Brain microvascular endothelial cell (primary cell): ENCODE data around the gene ATF7.

Source experiments
- DNase-seq: peaks from one replicate; pipeline ENCODE4 v3.0.0-alpha.2; 2020
- H3K27ac ChIP-seq: fragments of 250-450 bp; sonication (Bioruptor Pico); 2 replicates; pipeline ENCODE4 v1.5.1; 2020; ENCODE audit warnings: mild to moderate bottlenecking, moderate library complexity
- H3K27me3 ChIP-seq: fragments of 250-450 bp; sonication (Bioruptor Pico); replicated peaks from 2 replicates; pipeline ENCODE4 v1.5.1; 2020; ENCODE audit warnings: mild to moderate bottlenecking
- H3K36me3 ChIP-seq: fragments of 250-450 bp; sonication (Bioruptor Pico); replicated peaks from 2 replicates; pipeline ENCODE4 v1.5.1; 2020; ENCODE audit warnings: mild to moderate bottlenecking
- H3K4me3 ChIP-seq: 2 replicates; pipeline ENCODE4 v1.5.1; 2011; ENCODE audit warnings: low read depth, mild to moderate bottlenecking, control low read depth, low read length, moderate library complexity
- in situ Hi-C: cut with HindIII; loops from 2 replicates; pipeline ENCODE4 v1.10.0; 2017; ENCODE audit warnings: low sequenced_read_pairs, low pct_ligation_motif_present
- TF ChIP-seq, protein P1 (sequence below): IDR thresholded peaks from 2 replicates; pipeline ENCODE4 v1.5.1; 2011; ENCODE audit warnings: low read depth, mild to moderate bottlenecking, moderate library complexity, low read length, control low read depth, inconsistent platforms; ENCODE audit errors: missing control alignments

ATF7 gene

DNA sequence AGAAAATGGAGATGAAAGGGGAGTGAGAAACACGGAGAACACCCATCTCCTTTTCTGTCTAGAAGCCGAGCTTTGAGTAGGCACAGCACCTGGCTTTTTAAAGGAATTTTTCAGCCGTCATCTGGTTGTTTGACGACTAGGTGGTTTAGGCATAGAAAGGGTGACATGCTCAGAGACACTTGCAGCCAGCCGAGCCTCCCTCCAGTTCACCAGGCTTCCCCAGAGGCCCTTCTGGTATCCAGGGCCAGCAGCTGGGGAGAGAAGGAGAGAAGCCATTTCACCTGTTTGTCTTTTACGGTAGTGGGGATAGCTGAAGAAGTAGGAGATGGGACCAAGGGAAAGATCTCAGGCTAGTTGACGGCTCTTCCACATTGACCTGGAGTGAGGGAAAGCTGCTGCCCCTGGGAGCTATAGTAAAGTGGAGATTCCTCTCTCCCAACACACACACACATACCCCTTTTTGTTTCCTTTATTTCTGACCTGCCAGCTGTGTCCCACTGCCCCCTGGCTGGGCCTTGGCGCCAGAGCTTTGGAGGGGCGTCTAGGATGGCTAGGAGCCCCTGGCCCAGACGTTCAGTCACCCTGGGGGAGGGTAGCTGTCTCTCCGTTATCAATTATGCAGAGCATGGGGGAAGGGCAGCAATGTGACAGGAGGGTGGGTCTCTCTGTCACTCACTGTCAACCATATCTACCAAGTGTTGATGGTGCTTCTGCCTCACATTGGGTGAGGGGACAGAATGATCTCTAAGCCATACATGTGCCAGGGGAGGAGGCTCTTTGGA is 132.4 kb downstream of the ATF7 start:
- Histone ChIP-seq H3K4me3 (peak overlapping the region; percentile 60), H3K36me3 (no peaks in the 10 kb centered on the region), H3K27ac (no peak overlapping the region), H3K27me3 (no peaks in the 10 kb centered on the region)
- in situ Hi-C loops = no loop called here
- no peak for DNase-seq
- TF ChIP-seq, protein P1, sequence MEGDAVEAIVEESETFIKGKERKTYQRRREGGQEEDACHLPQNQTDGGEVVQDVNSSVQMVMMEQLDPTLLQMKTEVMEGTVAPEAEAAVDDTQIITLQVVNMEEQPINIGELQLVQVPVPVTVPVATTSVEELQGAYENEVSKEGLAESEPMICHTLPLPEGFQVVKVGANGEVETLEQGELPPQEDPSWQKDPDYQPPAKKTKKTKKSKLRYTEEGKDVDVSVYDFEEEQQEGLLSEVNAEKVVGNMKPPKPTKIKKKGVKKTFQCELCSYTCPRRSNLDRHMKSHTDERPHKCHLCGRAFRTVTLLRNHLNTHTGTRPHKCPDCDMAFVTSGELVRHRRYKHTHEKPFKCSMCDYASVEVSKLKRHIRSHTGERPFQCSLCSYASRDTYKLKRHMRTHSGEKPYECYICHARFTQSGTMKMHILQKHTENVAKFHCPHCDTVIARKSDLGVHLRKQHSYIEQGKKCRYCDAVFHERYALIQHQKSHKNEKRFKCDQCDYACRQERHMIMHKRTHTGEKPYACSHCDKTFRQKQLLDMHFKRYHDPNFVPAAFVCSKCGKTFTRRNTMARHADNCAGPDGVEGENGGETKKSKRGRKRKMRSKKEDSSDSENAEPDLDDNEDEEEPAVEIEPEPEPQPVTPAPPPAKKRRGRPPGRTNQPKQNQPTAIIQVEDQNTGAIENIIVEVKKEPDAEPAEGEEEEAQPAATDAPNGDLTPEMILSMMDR = no peak

DNA sequence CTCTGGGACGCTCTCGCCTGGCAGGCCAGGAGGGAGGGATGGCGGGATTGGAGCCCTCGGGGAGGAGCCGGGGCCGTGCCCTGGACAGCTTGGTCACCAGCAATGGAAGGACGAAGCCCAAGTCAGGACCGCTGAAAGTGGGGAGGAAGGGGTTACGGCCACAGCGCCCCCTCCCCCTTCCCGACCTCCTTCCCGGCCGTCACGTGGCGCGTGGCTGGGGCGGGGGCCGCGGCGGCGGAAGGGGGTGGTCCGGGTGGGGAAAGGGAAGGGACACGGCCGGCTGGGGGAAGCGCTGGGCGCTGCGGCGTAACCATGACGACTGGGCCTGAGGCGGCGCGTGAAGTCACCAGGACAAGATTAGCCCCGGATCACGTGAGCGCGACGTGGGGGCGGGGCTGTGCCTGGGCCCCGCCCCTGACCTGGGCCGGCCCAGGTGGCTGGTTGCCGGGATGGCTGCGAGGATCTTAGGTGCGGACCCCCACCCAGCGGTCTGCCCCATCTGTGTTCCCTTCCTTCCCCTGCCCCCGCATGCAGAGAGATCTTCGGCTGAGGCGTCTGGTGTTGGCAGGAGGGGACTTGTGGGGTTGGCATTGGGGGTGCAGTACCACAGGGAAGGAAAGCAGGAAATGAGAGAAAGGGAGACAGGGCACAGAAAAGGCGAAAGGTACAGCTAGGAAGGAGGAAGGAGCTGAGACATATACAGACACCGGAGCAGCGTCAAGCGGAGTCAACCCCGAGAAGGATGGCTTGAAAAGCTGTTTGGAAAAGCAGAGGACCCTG is 133.2 kb downstream of the ATF7 start:
- DNase-seq = peak; percentile 84
- Histone ChIP-seq H3K4me3 (peak overlapping the region; percentile 60), H3K27me3 (no peaks in the 10 kb centered on the region), H3K36me3 (no peaks in the 10 kb centered on the region), H3K27ac (no peak overlapping the region)
- TF ChIP-seq, protein P1 = no peak
- in situ Hi-C loops = no loop called here

DNA sequence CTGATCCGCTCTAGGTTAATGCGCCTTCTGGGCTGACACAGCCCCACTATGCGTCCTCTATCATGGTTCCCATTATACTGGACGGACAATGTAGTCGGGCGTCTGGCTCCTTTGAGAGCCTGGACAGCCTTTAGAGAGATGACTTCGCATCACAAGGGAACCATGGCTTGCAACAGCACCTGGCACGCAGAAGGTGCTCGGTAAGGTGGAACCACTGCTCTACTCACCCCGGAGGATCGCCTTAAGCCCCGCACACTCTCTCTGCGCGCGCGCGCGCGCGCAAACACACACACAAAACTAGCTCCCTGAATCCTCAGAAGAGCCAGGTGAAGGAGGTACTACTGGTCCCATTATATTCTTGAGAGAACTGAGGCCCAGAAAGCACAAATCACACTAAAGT is 134.0 kb downstream of the ATF7 start:
- Histone ChIP-seq H3K27me3 (no peaks in the 10 kb centered on the region), H3K36me3 (no peaks in the 10 kb centered on the region), H3K4me3 (peak overlapping the region; percentile 60), H3K27ac (no peak overlapping the region)
- DNase-seq = no peak
- TF ChIP-seq, protein P1 = no peak
- in situ Hi-C loops = no loop called here

DNA sequence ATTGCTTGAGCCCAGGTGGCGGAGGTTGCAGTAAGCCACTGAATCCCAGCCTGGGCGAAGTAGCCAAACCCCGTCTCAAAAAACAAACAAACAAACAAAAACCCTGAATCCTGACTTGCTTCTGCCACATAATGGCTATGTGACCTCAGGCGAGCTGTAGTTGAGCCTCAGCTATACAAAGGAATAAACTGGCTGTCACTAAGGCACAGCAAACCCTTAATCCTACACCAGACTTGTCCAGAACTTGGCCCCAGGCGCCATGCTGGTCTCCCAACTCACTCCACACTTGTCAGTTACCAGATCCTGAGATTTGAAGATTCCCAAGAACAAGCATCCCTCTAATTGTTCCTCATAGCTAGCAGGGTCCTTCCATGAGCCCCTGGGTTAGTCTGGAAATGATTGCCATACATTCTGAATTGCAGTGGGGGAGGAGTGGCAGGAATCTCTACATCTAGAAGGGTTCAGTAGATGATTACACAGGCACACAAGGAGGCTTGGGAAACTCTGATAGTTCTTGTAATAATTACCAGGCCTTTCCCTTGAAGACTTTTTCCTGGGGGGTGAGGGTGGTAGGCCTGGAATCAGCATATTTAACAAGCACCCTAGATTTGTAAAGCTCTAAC is 136.8 kb downstream of the ATF7 start:
- Histone ChIP-seq H3K27ac (no peak overlapping the region), H3K4me3 (no peak overlapping the region), H3K27me3 (no peaks in the 10 kb centered on the region), H3K36me3 (peaks cover 17% of the 10 kb centered on the region)
- TF ChIP-seq, protein P1 = no peak
- DNase-seq = no peak
- in situ Hi-C loops = no loop called here

DNA sequence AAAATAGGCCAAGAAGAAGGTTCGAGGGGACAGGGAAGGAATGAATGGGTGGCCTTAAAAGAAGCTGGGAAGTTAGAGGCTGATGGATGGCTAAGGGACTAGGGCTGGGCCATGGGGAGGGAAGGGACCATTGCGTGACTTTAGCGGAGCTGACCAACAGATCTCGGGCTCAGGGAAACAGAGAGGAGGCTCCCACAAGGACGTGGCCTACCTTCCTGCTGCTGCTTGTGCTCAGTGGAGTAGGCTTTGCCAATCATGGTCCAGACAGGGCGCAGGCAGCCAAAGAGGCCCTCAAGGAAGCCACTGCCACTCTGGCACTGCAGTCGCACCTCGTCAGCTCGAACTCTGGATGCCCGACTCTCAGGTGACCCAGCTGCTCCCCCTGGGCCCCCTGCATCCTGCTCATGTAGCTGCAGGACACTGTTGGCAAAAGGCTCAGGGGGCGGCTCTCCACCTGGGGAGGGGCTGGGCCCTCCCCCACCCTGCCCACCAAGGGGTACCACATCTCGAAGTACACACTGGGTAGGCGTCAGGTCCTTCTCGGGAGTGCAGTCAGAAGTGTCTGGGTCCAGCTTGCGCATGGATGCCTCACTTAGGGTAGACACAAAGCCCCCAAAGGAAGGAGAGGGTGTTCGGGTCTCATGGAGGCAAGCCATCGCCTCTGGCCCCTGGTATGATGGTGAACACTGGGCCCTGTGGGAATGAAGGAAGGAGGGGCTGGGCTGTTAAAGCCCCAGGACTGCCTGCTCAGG is 139.3 kb downstream of the ATF7 start:
- DNase-seq = no peak
- TF ChIP-seq, protein P1 = no peak
- Histone ChIP-seq H3K36me3 (peaks cover 42% of the 10 kb centered on the region), H3K27me3 (no peaks in the 10 kb centered on the region), H3K27ac (no peak overlapping the region), H3K4me3 (no peak overlapping the region)
- in situ Hi-C loops = no loop called here
